Coronary artery (tissue), 2 donors: Measurements from ENCODE around the gene SSTR4.

Experiments used
- DNase-seq: peaks from one replicate; pipeline ENCODE4 v3.0.0-alpha.2; 2017; ENCODE audit warnings: low spot score
- H3K27ac ChIP-seq, 2 donors: fragments of 200-600 bp; sonication (generic); one replicate each; pipeline ENCODE4 v1.5.1; 2016 to 2019
- H3K4me3 ChIP-seq: fragments of 200-600 bp; sonication (generic); 2 replicates; pipeline ENCODE4 v1.5.1; 2016; ENCODE audit warnings: mild to moderate bottlenecking, moderate library complexity
- CTCF ChIP-seq: fragments of 200-600 bp; sonication (generic); IDR thresholded peaks from one replicate; pipeline ENCODE4 v1.5.1; 2019; ENCODE audit warnings: antibody characterized with exemption

SSTR4 gene

DNA sequence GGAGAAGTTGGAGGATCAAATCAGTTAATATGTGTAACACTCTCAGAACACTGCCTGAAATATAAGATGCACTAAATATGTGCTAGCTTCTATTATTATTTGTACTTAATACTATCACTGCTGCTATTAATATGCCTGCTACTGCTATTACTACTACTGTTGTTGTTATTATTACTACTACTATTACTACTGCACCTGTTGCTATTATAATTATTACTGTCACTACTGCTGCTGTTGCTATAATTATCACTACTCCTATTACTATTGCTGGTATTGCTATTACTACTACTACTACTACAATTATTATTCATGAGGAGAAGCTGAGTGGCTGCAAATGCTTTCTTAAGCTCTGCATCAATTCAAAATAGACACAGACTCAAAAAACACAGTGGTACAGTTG, 16.7 kb upstream of the SSTR4 start:
- Histone ChIP-seq H3K4me3 (no peak overlapping the region), H3K27ac (no peak overlapping the region)
- DNase-seq, result no peak
- no peak for TF ChIP-seq CTCF

DNA sequence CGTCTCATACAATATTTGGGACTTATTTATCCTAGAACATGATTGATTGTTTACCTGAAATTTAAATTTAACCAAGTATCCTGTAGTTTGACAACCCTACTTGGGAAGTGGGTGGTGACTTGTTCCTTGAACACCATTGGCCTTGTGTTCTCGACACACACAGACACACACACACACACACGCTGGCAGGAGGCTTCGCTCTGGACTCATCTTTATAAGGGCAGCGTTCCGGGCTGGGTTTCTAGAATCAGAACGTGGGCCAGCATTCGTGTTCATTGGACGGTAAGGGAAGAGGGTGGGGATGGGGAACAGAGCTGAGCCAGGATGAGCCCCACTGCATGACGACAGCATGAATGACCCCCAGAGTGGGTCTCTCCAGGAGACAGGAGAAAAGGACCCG, 16.2 kb upstream of the SSTR4 start:
- Histone ChIP-seq H3K27ac (no peak overlapping the region), H3K4me3 (no peak overlapping the region)
- TF ChIP-seq CTCF, result no peak
- DNase-seq, result no peak

GRCh38 chr20:23019403-23019802, 15.7 kb upstream of the SSTR4 start:
- DNase-seq, result peak; percentile 64
- no peak overlapping the region for H3K4me3 ChIP-seq

DNA sequence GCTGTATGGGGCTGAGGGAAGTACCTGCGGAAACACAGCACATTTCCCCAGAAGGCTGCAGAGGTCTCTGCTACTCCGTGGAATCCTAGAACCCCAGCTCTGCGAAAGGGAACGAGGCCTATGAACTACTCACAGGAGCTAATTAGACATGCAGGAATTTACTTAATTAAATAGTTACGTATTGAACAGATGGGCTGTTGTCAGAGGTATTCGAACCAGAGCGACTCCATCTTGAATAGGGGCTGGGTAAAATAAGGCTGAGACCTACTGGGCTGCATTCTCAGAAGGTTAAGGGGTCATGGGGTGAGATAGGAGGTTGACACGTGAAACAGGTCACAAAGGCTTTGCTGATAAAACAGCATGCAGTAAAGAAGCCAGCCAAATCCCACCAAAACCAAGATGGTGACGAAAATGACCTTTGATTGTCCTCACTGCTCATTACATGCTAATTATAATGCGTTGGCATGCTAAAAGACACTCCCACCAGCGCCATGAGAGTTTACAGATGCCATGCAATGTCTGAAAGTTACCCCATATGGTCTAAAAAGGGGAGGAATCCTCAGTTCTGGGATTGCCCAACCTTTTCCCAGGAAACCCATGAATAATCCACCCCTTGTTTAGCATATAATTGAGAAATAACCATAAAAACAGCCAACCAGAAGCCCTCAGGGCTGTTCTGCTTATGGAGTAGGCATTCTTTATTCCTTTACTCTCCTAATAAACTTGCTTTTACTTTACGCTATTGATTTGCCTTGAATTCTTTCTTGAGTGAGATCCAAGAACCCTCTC, 14.7 kb upstream of the SSTR4 start:
- Histone ChIP-seq H3K27ac (no peak overlapping the region), H3K4me3 (no peak overlapping the region)
- TF ChIP-seq CTCF, result no peak
- DNase-seq, result peak; percentile 41

More at GRCh38 chr20:23019403-23019802, 15.7 kb upstream of the SSTR4 start:
- no peak for TF ChIP-seq CTCF
- no peak overlapping the region for H3K27ac ChIP-seq

- H3K27ac ChIP-seq, result no peak overlapping the region
- DNase-seq, result no peak
- TF ChIP-seq CTCF, result no peak
Measured at GRCh38 chr20:23021541-23021940, 13.6 kb upstream of the SSTR4 start.

DNA sequence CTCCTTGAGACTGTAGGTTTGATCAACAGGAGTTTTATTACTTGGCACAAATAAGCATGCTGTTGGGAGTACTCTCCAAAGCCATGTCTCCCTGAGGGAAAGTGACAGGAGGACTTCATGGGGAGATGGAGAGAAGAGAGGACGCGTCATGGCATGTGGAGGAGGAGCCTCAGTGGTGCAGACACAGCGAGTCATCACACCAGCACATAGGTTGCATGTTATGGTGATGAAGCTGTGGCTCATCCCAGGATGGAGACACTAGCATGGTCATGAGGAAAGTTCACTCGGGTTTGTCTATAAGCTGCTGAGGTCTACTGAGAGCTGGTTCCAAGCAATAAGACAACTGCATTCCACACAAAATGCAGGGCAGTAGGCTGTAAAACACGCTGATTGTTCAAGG, 13.2 kb upstream of the SSTR4 start:
- Histone ChIP-seq H3K27ac (no peak overlapping the region), H3K4me3 (no peak overlapping the region)
- peak; percentile 41 for DNase-seq
- no peak for TF ChIP-seq CTCF

More at GRCh38 chr20:23021541-23021940, 13.6 kb upstream of the SSTR4 start:
- no peak overlapping the region for H3K4me3 ChIP-seq

DNA sequence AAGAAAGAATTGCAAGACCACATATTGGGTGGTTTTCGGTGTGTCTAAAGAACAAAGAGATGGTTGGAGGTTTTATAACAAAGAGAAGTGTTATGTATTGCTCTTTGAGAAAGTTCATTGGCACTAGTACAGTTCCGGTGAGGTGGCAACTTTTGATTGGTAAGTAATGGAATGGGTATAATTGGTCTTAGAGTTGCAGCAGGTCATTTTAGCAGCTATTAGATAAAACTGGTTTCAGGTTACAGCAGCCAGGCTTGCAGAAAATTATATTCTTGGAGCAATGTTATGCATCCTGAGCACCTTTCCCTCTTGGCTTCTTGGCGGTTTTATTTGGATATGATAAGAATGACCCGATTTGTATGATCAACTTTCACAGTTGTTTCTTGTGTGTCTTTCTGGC, 12.3 kb upstream of the SSTR4 start:
- no peak overlapping the region for H3K27ac ChIP-seq
- TF ChIP-seq CTCF, result no peak
- no peak for DNase-seq
- no peak overlapping the region for H3K4me3 ChIP-seq
